RWPE2 (cell line): Measurements from ENCODE around the gene AP2M1.

Source experiments
- ATAC-seq: fragments of 200-7000 bp; cut with Tn5 transposase; 3 replicates; pipeline ENCODE4 v1.9.1; 2021; ENCODE audit warnings: low read depth
- DNase-seq: peaks from one replicate; pipeline ENCODE4 v3.0.0-alpha.2; 2020; ENCODE audit warnings: low spot score
- H3K27ac ChIP-seq: fragments of 450-650 bp; 2 replicates; pipeline ENCODE4 v1.5.1; 2017; ENCODE audit warnings: mild to moderate bottlenecking; ENCODE audit not compliant: poor library complexity, severe bottlenecking
- H3K27me3 ChIP-seq: fragments of 250-450 bp; sonication (Bioruptor Pico); 2 replicates; pipeline ENCODE4 v1.5.1; 2021; ENCODE audit warnings: mild to moderate bottlenecking, moderate library complexity; ENCODE audit not compliant: insufficient read depth, poor library complexity, severe bottlenecking
- H3K36me3 ChIP-seq: fragments of 250-450 bp; sonication (Bioruptor Pico); 2 replicates; pipeline ENCODE4 v1.5.1; 2020; ENCODE audit warnings: low read depth, mild to moderate bottlenecking, moderate library complexity
- H3K4me1 ChIP-seq: fragments of 250-450 bp; sonication (Bioruptor Pico); 2 replicates; pipeline ENCODE4 v1.5.1; 2021; ENCODE audit warnings: mild to moderate bottlenecking, moderate library complexity; ENCODE audit not compliant: insufficient read depth, poor library complexity, severe bottlenecking
- H3K4me3 ChIP-seq: fragments of 250-450 bp; sonication (Bioruptor Pico); 2 replicates; pipeline ENCODE4 v1.5.1; 2021; ENCODE audit warnings: mild to moderate bottlenecking, moderate library complexity; ENCODE audit not compliant: severe bottlenecking
- H3K9me3 ChIP-seq: fragments of 250-450 bp; sonication (Bioruptor Pico); 2 replicates; pipeline ENCODE4 v1.5.1; 2021; ENCODE audit warnings: mild to moderate bottlenecking, moderate library complexity; ENCODE audit not compliant: severe bottlenecking
- CTCF ChIP-seq: fragments of 450-650 bp; IDR thresholded peaks from one replicate; pipeline ENCODE4 v1.5.1; 2017; ENCODE audit warnings: mild to moderate bottlenecking, moderate library complexity; ENCODE audit not compliant: poor library complexity, severe bottlenecking

AP2M1 gene

GRCh38 chr3:184198509-184198908 is 23.9 kb downstream of the AP2M1 start:
- ATAC-seq, result no peak

GRCh38 chr3:184200825-184201224 is 26.2 kb downstream of the AP2M1 start:
- no peak for DNase-seq
- no peaks in the 10 kb centered on the region for H3K27me3 ChIP-seq
- no peaks in the 10 kb centered on the region for H3K4me1 ChIP-seq
- H3K27ac ChIP-seq, result no peak overlapping the region
- H3K9me3 ChIP-seq, result no peaks in the 10 kb centered on the region
- no peaks in the 10 kb centered on the region for H3K36me3 ChIP-seq
- ATAC-seq, result no peak
- no peak for TF ChIP-seq CTCF
- H3K4me3 ChIP-seq, result no peak overlapping the region

More at GRCh38 chr3:184198509-184198908, 23.9 kb downstream of the AP2M1 start:
- DNase-seq, result no peak
- Histone ChIP-seq H3K4me1 (no peaks in the 10 kb centered on the region), H3K36me3 (peaks cover 6% of the 10 kb centered on the region), H3K27ac (no peak overlapping the region), H3K27me3 (no peaks in the 10 kb centered on the region), H3K4me3 (no peak overlapping the region), H3K9me3 (no peaks in the 10 kb centered on the region)
- TF ChIP-seq CTCF, result no peak

- no peak overlapping the region for H3K27ac ChIP-seq
- H3K36me3 ChIP-seq, result no peaks in the 10 kb centered on the region
- ATAC-seq, result no peak
- no peaks in the 10 kb centered on the region for H3K4me1 ChIP-seq
- H3K4me3 ChIP-seq, result no peak overlapping the region
- H3K9me3 ChIP-seq, result no peaks in the 10 kb centered on the region
- TF ChIP-seq CTCF, result no peak
- no peaks in the 10 kb centered on the region for H3K27me3 ChIP-seq
- no peak for DNase-seq
Measured at GRCh38 chr3:184203526-184203925, 28.9 kb downstream of the AP2M1 start.

- no peaks in the 10 kb centered on the region for H3K9me3 ChIP-seq
- no peaks in the 10 kb centered on the region for H3K36me3 ChIP-seq
- no peak for DNase-seq
- ATAC-seq, result no peak
- H3K4me1 ChIP-seq, result no peaks in the 10 kb centered on the region
- H3K27me3 ChIP-seq, result no peaks in the 10 kb centered on the region
- no peak overlapping the region for H3K4me3 ChIP-seq
- no peak overlapping the region for H3K27ac ChIP-seq
- TF ChIP-seq CTCF, result no peak
Measured at GRCh38 chr3:184209146-184209923, 34.7 kb downstream of the AP2M1 start.

- no peak for ATAC-seq
- no peak overlapping the region for H3K4me3 ChIP-seq
Measured at GRCh38 chr3:184211297-184211696, 36.6 kb downstream of the AP2M1 start.

More at GRCh38 chr3:184211297-184211696, 36.6 kb downstream of the AP2M1 start:
- no peak overlapping the region for H3K27ac ChIP-seq
- TF ChIP-seq CTCF, result no peak
- H3K4me1 ChIP-seq, result no peaks in the 10 kb centered on the region
- H3K27me3 ChIP-seq, result no peaks in the 10 kb centered on the region
- no peaks in the 10 kb centered on the region for H3K9me3 ChIP-seq
- DNase-seq, result no peak
- no peaks in the 10 kb centered on the region for H3K36me3 ChIP-seq
